ENCODE data around the gene DPF3.

DPF3 gene

GRCh38 chr14:72743626-72744025 is 150.3 kb downstream of the DPF3 start:
- DNase-seq = peak in 3 of 56 donors; percentile 8 to 43 (median 12)

GRCh38 chr14:72742838-72743195 is 151.1 kb downstream of the DPF3 start:
- DNase-seq = peak in 5 of 56 donors; percentile 16 to 45 (median 23)

GRCh38 chr14:72742118-72742837 is 151.6 kb downstream of the DPF3 start:
- peak in 9 of 56 donors; percentile 11 to 58 (median 33) for DNase-seq

GRCh38 chr14:72741826-72742117 is 152.1 kb downstream of the DPF3 start:
- DNase-seq = no peak

- DNase-seq = no peak
These were observed 152.7 kb downstream of the DPF3 start for GRCh38 chr14:72740966-72741825.

- DNase-seq = no peak
These were observed 153.4 kb downstream of the DPF3 start for GRCh38 chr14:72740504-72740961.

- DNase-seq = no peak
These were observed 154.2 kb downstream of the DPF3 start for GRCh38 chr14:72739446-72740405.

GRCh38 chr14:72738161-72738611 is 155.7 kb downstream of the DPF3 start:
- no peak for DNase-seq

- no peak for DNase-seq
These were observed 156.3 kb downstream of the DPF3 start for GRCh38 chr14:72737560-72737943.

GRCh38 chr14:72736786-72737559 is 156.9 kb downstream of the DPF3 start:
- DNase-seq = no peak

GRCh38 chr14:72736308-72736707 is 157.6 kb downstream of the DPF3 start:
- DNase-seq = no peak

GRCh38 chr14:72732022-72732780 is 161.7 kb downstream of the DPF3 start:
- DNase-seq = no peak

- peak in 15 of 56 donors; percentile 9 to 72 (median 28) for DNase-seq
These were observed 162.5 kb downstream of the DPF3 start for GRCh38 chr14:72731252-72732020.

GRCh38 chr14:72730468-72730867 is 163.4 kb downstream of the DPF3 start:
- DNase-seq = no peak

GRCh38 chr14:72726444-72726843 is 167.5 kb downstream of the DPF3 start:
- peak in 5 of 56 donors; percentile 12 to 39 (median 26) for DNase-seq

GRCh38 chr14:72723858-72724530 is 169.9 kb downstream of the DPF3 start:
- DNase-seq = no peak

GRCh38 chr14:72722201-72722785 is 171.6 kb downstream of the DPF3 start:
- no peak for DNase-seq

GRCh38 chr14:72721083-72721482 is 172.8 kb downstream of the DPF3 start:
- DNase-seq = no peak
